Measurements from ENCODE around the gene MRPL11. TPM values are rescaled to one million over a fixed set of nuclear protein-coding genes. Genes with fewer than 3 reads are reported as not detected.

MRPL11 gene
- total and polyA plus RNA-seq, 4 donors, result 32.7 to 56.8 (median 41.2) TPM

DNA sequence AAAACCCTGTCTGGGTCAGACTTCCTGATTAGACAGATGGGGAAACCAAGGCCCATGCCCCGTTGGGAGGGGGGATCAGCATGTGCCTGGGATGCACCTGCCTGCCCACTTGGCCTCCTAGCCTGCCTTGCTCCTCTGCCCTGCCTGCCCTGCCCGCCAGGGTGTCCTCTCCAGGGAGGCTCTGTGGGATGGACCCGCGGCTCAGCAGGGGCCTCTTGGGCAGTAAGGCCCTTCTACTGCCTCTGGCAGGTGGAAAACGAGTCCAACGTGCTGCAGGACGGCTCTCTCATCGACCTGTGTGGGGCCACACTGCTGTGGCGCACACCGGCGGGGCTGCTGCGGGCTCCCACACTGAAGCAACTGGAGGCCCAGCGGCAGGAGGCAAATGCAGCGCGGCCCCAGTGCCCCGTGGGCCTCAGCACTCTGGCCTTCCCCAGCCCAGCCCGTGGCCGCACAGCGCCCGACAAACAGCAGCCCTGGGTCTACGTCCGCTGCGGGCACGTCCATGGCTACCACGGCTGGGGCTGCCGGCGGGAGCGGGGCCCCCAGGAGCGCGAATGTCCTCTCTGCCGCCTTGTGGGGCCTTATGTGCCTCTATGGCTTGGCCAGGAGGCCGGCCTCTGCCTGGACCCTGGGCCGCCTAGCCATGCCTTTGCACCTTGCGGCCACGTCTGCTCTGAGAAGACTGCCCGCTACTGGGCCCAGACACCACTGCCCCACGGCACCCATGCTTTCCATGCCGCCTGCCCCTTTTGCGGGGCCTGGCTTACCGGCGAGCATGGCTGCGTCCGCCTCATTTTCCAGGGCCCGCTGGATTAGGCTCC, 36.9 kb upstream of the MRPL11 start:
- H3K27ac ChIP-seq (ENCODE audit: low read depth in 1 of 2, low read length in 1 of 2), result no peak overlapping the region
- peaks cover 0 to 18% (median 6%) of the 10 kb centered on the region in 4 donors for H3K36me3 ChIP-seq (ENCODE audit: control insufficient read depth in 4 of 4, insufficient read depth in 4 of 4, low read length in 4 of 4)
- WGBS, 2 donors, result 94% methylated on average over 44 of the region's 44 CpGs
- no peak for DNase-seq
- no peak overlapping the region for H3K4me3 ChIP-seq
- H3K27me3 ChIP-seq (ENCODE audit: control insufficient read depth in 3 of 3, insufficient read depth in 3 of 3, low read length in 2 of 3), result no peaks in the 10 kb centered on the region
- no peak overlapping the region for H3K9ac ChIP-seq (ENCODE audit: insufficient read depth in 1 of 2, low read length in 2 of 2)
- H3K9me3 ChIP-seq (ENCODE audit: control insufficient read depth in 4 of 4, insufficient read depth in 3 of 4, low read length in 3 of 4), result no peaks in the 10 kb centered on the region
- no peak for TF ChIP-seq CTCF (IDR thresholded peaks at IDR 0.05; ENCODE audit: control extremely low read depth, extremely low read depth)
- peaks cover 0 to 7% (median 4%) of the 10 kb centered on the region in 5 donors for H3K4me1 ChIP-seq (ENCODE audit: control insufficient read depth in 5 of 5, insufficient read depth in 5 of 5, low read length in 5 of 5)
- no peak for ATAC-seq (ENCODE audit: insufficient read depth, low FRiP score)

- TF ChIP-seq CTCF (IDR thresholded peaks at IDR 0.05; ENCODE audit: control extremely low read depth, extremely low read depth), result no peak
- H3K36me3 ChIP-seq (ENCODE audit: control insufficient read depth in 4 of 4, insufficient read depth in 4 of 4, low read length in 4 of 4), result peaks cover 0 to 18% (median 9%) of the 10 kb centered on the region in 4 donors
- 93 to 97% methylated on average over 20 of the region's 20 CpGs for WGBS, 2 donors
These were observed 35.2 kb upstream of the MRPL11 start for GRCh38 chr11:66473608-66474515.

DNA sequence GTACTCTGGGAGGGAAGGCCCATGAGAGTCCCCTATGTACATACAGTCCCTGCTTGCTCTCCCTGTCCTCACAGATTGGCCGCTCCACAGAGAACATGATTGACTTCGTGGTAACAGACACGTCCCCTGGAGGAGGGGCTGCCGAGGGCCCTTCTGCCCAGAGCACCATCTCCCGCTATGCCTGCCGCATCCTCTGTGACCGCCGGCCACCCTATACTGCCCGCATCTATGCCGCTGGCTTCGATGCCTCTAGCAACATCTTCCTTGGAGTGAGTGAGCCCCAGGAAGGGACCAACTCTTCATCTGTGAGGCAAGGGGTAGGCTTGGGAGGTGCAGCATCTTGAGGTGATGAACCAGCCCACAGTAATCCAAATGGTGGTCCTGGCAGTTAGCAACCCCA, 34.5 kb upstream of the MRPL11 start:
- WGBS, 2 donors, result 94 to 95% methylated on average over 11 of the region's 11 CpGs
- Histone ChIP-seq H3K9me3 (ENCODE audit: control insufficient read depth in 4 of 4, insufficient read depth in 3 of 4, low read length in 3 of 4) (no peaks in the 10 kb centered on the region), H3K36me3 (ENCODE audit: control insufficient read depth in 4 of 4, insufficient read depth in 4 of 4, low read length in 4 of 4) (peaks cover 0 to 18% (median 11%) of the 10 kb centered on the region in 4 donors), H3K27me3 (ENCODE audit: control insufficient read depth in 3 of 3, insufficient read depth in 3 of 3, low read length in 2 of 3) (no peaks in the 10 kb centered on the region), H3K4me1 (ENCODE audit: control insufficient read depth in 5 of 5, insufficient read depth in 5 of 5, low read length in 5 of 5) (peaks cover 0 to 1% (median 0%) of the 10 kb centered on the region in 5 donors), H3K9ac (ENCODE audit: insufficient read depth in 1 of 2, low read length in 2 of 2) (no peak overlapping the region), H3K4me3 (no peak overlapping the region), H3K27ac (ENCODE audit: low read depth in 1 of 2, low read length in 1 of 2) (no peak overlapping the region)
- TF ChIP-seq CTCF (IDR thresholded peaks at IDR 0.05; ENCODE audit: control extremely low read depth, extremely low read depth), result no peak
- no peak for ATAC-seq (ENCODE audit: insufficient read depth, low FRiP score)
- DNase-seq, result no peak

More at GRCh38 chr11:66473608-66474515, 35.2 kb upstream of the MRPL11 start:
- Histone ChIP-seq H3K4me1 (ENCODE audit: control insufficient read depth in 5 of 5, insufficient read depth in 5 of 5, low read length in 5 of 5) (no peaks in the 10 kb centered on the region), H3K9me3 (ENCODE audit: control insufficient read depth in 4 of 4, insufficient read depth in 3 of 4, low read length in 3 of 4) (no peaks in the 10 kb centered on the region), H3K27me3 (ENCODE audit: control insufficient read depth in 3 of 3, insufficient read depth in 3 of 3, low read length in 2 of 3) (no peaks in the 10 kb centered on the region), H3K4me3 (no peak overlapping the region), H3K9ac (ENCODE audit: insufficient read depth in 1 of 2, low read length in 2 of 2) (no peak overlapping the region), H3K27ac (ENCODE audit: low read depth in 1 of 2, low read length in 1 of 2) (no peak overlapping the region)
- DNase-seq (no peak), ATAC-seq (ENCODE audit: insufficient read depth, low FRiP score) (no peak)
